Glutamatergic neuron (in vitro differentiated cells): ENCODE data around the gene STXBP6. TPM values are rescaled to one million over a fixed set of nuclear protein-coding genes. Genes with fewer than 3 reads are reported as not detected.

Experiments used
- DNase-seq: peaks from one replicate; pipeline ENCODE4 v3.0.0; 2022
- H3K27ac Mint-ChIP-seq: one replicate; pipeline ENCODE4 v1.8.0; 2020; ENCODE audit warnings: mild to moderate bottlenecking, mixed read lengths, inconsistent platforms; ENCODE audit not compliant: unreplicated experiment
- H3K27me3 Mint-ChIP-seq: one replicate; pipeline ENCODE4 v1.8.0; 2020; ENCODE audit warnings: mild to moderate bottlenecking, moderate library complexity, mixed read lengths, inconsistent platforms; ENCODE audit not compliant: unreplicated experiment
- H3K36me3 Mint-ChIP-seq: one replicate; pipeline ENCODE4 v1.8.0; 2020; ENCODE audit warnings: mild to moderate bottlenecking, mixed read lengths, inconsistent platforms; ENCODE audit not compliant: unreplicated experiment
- H3K4me1 Mint-ChIP-seq: one replicate; pipeline ENCODE4 v1.8.0; 2020; ENCODE audit warnings: mild to moderate bottlenecking, low read depth, mixed read lengths, inconsistent platforms; ENCODE audit not compliant: unreplicated experiment
- H3K4me3 Mint-ChIP-seq: one replicate; pipeline ENCODE4 v1.8.0; 2020; ENCODE audit warnings: mild to moderate bottlenecking, mixed read lengths, inconsistent platforms; ENCODE audit not compliant: unreplicated experiment
- H3K9me3 Mint-ChIP-seq: one replicate; pipeline ENCODE4 v1.8.0; 2020; ENCODE audit warnings: mild to moderate bottlenecking, moderate library complexity, mixed read lengths, inconsistent platforms; ENCODE audit not compliant: unreplicated experiment
- total RNA-seq: library from RNA; stranded (reverse); fragmentation: NEBNext Ultra II Directional; extraction: Animal tissue kit (Norgen Biotek cat#: 25700); gene quantifications from one replicate; pipeline ENCODE4 v1.2.1, GENCODE V29; 2021; ENCODE audit not compliant: unreplicated experiment
- TF ChIP-seq, protein P1 (sequence below): fragments of 200-600 bp; sonication (generic); IDR thresholded peaks from one replicate; pipeline ENCODE4 v1.5.0; 2021; ENCODE audit not compliant: partially characterized antibody, unreplicated experiment

STXBP6 gene
- total RNA-seq, 1 donor from 2014 or later = 0.49 TPM

DNA sequence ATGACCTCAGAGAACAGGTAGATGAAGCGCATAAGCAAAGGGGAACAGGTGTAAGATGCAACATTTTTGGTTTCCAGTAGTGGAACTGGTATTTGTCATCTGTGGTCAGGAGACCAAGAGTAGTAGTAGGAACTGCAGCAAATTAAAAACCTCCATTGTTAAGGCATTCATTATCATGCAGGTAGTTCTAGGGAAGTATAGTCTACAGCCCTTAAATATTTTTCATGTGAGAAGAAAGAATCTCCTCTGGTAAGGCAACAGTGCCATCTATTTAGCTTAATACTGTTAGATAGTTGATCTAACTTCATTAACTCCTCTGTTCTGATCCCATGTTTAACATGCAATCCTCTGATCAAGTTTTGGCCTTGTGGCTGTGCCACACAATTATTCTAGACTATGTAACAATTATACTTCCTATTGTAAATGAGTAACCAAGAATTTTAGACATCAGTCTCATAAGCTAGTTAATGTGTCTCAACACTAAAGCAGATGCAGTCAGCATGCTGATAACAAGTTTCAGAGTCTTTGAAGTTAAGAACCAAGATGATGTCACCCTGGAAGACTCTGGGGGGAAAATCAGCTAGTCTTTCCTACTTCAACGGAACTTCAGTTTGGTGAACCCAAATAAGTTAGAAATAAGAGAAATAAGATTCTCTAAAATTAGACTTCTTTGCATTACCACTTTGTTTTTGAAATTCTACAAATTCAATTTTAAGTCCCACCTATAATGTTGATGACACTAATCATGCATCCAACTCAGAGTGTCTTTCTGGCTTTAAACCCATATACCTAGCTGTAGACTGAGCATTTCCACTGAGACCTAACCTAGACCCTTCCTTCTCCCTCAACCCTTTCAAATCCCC, 70.9 kb downstream of the STXBP6 start:
- H3K36me3 Mint-ChIP-seq = no peaks in the 10 kb centered on the region
- no peak overlapping the region for H3K27ac Mint-ChIP-seq
- no peaks in the 10 kb centered on the region for H3K4me1 Mint-ChIP-seq

DNA sequence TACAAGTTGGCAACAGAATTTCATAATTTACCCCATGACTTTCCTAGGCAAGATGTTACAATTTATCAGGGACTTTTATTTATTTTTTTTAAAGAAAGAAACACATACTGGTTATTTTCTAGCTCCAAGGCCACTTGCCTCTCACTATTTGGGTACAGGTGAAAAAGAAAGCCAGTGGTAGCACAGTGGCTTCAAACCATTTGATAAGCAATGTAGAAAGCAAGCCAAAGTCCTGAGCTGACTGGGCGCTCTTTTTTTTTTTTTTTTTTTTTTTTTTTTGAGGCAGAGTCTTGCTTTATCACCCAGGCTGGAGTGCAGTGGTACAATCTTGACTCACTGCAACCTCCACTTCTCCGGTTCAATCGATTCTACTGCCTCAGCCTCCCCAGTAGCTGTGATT, 73.3 kb downstream of the STXBP6 start:
- H3K9me3 Mint-ChIP-seq = no peaks in the 10 kb centered on the region
- no peaks in the 10 kb centered on the region for H3K36me3 Mint-ChIP-seq
- no peak overlapping the region for H3K27ac Mint-ChIP-seq
- no peaks in the 10 kb centered on the region for H3K4me1 Mint-ChIP-seq
- H3K4me3 Mint-ChIP-seq = no peak overlapping the region
- TF ChIP-seq, protein P1, sequence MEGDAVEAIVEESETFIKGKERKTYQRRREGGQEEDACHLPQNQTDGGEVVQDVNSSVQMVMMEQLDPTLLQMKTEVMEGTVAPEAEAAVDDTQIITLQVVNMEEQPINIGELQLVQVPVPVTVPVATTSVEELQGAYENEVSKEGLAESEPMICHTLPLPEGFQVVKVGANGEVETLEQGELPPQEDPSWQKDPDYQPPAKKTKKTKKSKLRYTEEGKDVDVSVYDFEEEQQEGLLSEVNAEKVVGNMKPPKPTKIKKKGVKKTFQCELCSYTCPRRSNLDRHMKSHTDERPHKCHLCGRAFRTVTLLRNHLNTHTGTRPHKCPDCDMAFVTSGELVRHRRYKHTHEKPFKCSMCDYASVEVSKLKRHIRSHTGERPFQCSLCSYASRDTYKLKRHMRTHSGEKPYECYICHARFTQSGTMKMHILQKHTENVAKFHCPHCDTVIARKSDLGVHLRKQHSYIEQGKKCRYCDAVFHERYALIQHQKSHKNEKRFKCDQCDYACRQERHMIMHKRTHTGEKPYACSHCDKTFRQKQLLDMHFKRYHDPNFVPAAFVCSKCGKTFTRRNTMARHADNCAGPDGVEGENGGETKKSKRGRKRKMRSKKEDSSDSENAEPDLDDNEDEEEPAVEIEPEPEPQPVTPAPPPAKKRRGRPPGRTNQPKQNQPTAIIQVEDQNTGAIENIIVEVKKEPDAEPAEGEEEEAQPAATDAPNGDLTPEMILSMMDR = no peak
- no peak for DNase-seq
- no peaks in the 10 kb centered on the region for H3K27me3 Mint-ChIP-seq

More for the DNA sequence above, 70.9 kb downstream of the STXBP6 start:
- no peaks in the 10 kb centered on the region for H3K9me3 Mint-ChIP-seq
- no peak overlapping the region for H3K4me3 Mint-ChIP-seq
- TF ChIP-seq, protein P1 = no peak
- DNase-seq = no peak
- no peaks in the 10 kb centered on the region for H3K27me3 Mint-ChIP-seq

DNA sequence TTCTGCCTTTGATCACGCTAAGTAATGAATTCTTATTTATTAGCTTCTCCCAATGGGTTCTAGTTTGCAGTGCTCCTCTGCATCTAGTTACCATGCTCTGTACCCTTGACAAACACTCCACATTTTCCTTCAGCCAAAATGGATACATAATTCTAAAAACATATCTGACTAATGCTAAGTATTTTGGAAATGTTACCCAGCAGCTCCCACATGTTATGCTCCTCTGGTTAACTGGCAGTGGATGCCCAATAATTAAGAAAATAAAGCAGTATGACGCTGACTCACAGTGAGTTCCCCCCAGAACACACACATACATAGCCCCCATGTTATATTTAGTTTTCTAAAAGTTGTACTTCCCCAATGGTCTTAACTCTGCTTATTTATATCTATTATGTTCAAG, 74.6 kb downstream of the STXBP6 start:
- H3K9me3 Mint-ChIP-seq = no peaks in the 10 kb centered on the region
- no peaks in the 10 kb centered on the region for H3K4me1 Mint-ChIP-seq
- no peak for DNase-seq
- no peaks in the 10 kb centered on the region for H3K36me3 Mint-ChIP-seq
- no peaks in the 10 kb centered on the region for H3K27me3 Mint-ChIP-seq
- no peak overlapping the region for H3K4me3 Mint-ChIP-seq
- no peak overlapping the region for H3K27ac Mint-ChIP-seq
- TF ChIP-seq, protein P1 = no peak

DNA sequence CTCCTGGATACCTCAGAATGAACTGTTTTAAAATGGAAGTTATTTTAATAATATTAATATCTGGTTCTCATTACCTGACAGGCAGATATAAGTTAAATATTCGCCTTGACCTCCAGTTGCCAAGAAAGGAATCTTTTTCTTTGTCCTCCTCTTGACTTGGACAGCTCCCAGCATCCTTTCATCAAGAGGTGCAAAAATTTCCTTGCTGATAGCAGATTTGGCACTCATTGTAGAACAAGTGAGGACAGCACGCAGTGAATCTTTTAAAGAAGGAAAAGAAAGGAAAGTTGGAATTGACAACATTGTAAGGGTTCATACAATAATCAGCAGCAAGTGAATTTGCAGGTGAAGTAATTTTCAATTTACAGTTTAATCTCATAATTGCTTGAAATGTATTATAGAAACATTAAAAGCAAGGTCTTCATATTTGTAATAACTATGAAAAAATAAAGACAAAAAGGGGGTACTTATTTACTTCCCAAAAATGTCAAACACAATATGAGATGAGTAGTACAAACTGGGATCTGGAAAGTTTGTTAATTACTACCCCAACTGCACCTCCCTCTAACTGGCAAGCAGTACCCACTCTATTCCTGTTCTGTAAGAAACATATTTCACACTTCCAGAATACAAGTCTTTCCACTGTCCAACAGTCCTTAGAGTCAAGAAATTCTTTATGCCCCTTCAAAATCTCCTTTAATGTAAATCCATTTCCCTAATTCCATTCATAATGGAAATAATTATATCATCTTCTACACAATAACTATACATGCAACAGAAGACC, 75.2 kb downstream of the STXBP6 start:
- Mint-ChIP-seq H3K4me3 (no peak overlapping the region), H3K9me3 (no peaks in the 10 kb centered on the region), H3K27me3 (no peaks in the 10 kb centered on the region), H3K36me3 (no peaks in the 10 kb centered on the region), H3K4me1 (no peaks in the 10 kb centered on the region), H3K27ac (no peak overlapping the region)
- TF ChIP-seq, protein P1 = no peak
- no peak for DNase-seq

DNA sequence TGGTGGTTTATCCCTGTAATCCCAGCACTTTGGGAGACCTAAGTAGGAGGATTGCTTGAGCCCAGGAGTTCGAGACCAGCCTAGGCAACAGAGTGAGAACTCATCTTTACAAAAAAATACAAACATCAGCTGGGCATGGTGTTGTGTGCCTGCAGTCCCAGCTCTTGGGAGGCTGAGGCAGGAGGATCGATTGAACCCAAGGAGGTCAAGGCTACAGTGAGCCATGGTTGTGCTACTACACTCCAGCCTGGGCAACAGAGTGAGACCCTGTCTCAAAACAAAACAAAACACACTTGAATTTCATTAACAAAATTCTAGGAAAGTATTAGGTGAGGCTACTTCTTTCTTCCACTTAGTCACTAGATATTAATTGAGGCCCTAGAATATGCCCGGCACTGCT, 77.1 kb downstream of the STXBP6 start:
- Mint-ChIP-seq H3K9me3 (no peaks in the 10 kb centered on the region), H3K4me1 (no peaks in the 10 kb centered on the region), H3K27me3 (no peaks in the 10 kb centered on the region), H3K27ac (no peak overlapping the region), H3K4me3 (no peak overlapping the region), H3K36me3 (no peaks in the 10 kb centered on the region)
- TF ChIP-seq, protein P1 = no peak
- DNase-seq = no peak
